H1 (cell line): ENCODE data around the gene SKIL. TPM values are rescaled to one million over a fixed set of nuclear protein-coding genes. Genes with fewer than 3 reads are reported as not detected.

Experiments
- CTCF ChIA-PET: fragments of 300-600 bp; sonication (Branson Sonifier 250); formaldehyde crosslinking; loops from one replicate; lab custom pipeline; 2021; ENCODE audit not compliant: partially characterized antibody; lab: Charles Lee
- POLR2A ChIA-PET: fragments of 300-600 bp; sonication (Branson Sonifier 250); formaldehyde crosslinking; loops from one replicate; lab custom pipeline; 2021; ENCODE audit warnings: inconsistent platforms; ENCODE audit not compliant: partially characterized antibody; lab: Charles Lee
- DNase-seq, 2 experiments: peaks; one replicate each; pipeline versions ENCODE4 v3.0.0 to v3.0.0-alpha.2; 2010 to 2022; ENCODE audit warnings: low spot score in 2 of 2, low read depth in 1 of 2, mixed read lengths in 1 of 2
- FAIRE-seq: peaks from 2 replicates; lab custom pipeline; 2011; peaks lifted over from hg19 to GRCh38; lab: Jason Lieb, UNC
- H2AFZ ChIP-seq: 2 replicates; pipeline ENCODE4 v1.8.1; 2012; ENCODE audit warnings: low read length, inconsistent platforms
- H2AK5ac ChIP-seq: 2 replicates; pipeline ENCODE4 v1.6.1; 2013; ENCODE audit warnings: low read depth, low read length
- H2BK120ac ChIP-seq: replicated peaks from 2 replicates; pipeline ENCODE3; 2013; ENCODE audit warnings: low read depth, low read length, inconsistent platforms
- H2BK12ac ChIP-seq: 2 replicates; pipeline ENCODE4 v1.6.1; 2013; ENCODE audit warnings: low read depth, low read length
- H2BK15ac ChIP-seq: 2 replicates; pipeline ENCODE4 v1.6.1; 2013; ENCODE audit warnings: low read length
- H2BK20ac ChIP-seq: 2 replicates; pipeline ENCODE4 v1.6.1; 2013; ENCODE audit warnings: low read length
- H2BK5ac ChIP-seq: 2 replicates; pipeline ENCODE4 v1.6.1; 2013; ENCODE audit warnings: low read depth, low read length
- H3K14ac ChIP-seq: 2 replicates; pipeline ENCODE4 v1.6.1; 2013; ENCODE audit warnings: inconsistent platforms; ENCODE audit not compliant: insufficient read length
- H3K18ac ChIP-seq: 2 replicates; pipeline ENCODE4 v1.6.1; 2013; ENCODE audit warnings: low read length; ENCODE audit errors: extremely low read depth
- H3K23ac ChIP-seq: 2 replicates; pipeline ENCODE4 v1.6.1; 2013; ENCODE audit warnings: inconsistent platforms; ENCODE audit not compliant: insufficient read length
- H3K23me2 ChIP-seq: 2 replicates; pipeline ENCODE4 v1.6.1; 2013; ENCODE audit warnings: low read depth, low read length
- H3K27ac ChIP-seq: 2 replicates; pipeline ENCODE4 v1.6.1; 2011; ENCODE audit warnings: low read depth, low read length, inconsistent platforms
- H3K27me3 ChIP-seq, 4 experiments: replicated peaks in 1 of 4; 1 replicate in 1 of 4; 2 replicates in 3 of 4; pipeline versions ENCODE4 v1.6.1 to v1.8.1; 2011 to 2013; ENCODE audit warnings: low read length in 3 of 4, mild to moderate bottlenecking in 3 of 4, inconsistent platforms in 2 of 4, mixed read lengths in 2 of 4, moderate library complexity in 1 of 4; ENCODE audit not compliant: control insufficient read depth in 3 of 4, insufficient read depth in 3 of 4; ENCODE audit errors: extremely low read depth in 1 of 4
- H3K36me3 ChIP-seq, 4 experiments: 2 replicates each; pipeline versions ENCODE4 v1.6.1 to v1.8.1; 2011 to 2013; ENCODE audit warnings: mild to moderate bottlenecking in 4 of 4, low read length in 3 of 4, moderate library complexity in 2 of 4, control low read depth in 1 of 4, inconsistent platforms in 1 of 4; ENCODE audit not compliant: insufficient read depth in 4 of 4, control insufficient read depth in 2 of 4
- H3K4ac ChIP-seq: replicated peaks from 2 replicates; pipeline ENCODE3; 2013; ENCODE audit warnings: low read length, low read depth, mixed read lengths, inconsistent platforms; ENCODE audit not compliant: insufficient read length
- H3K4me1 ChIP-seq, 4 experiments: replicated peaks in 1 of 4; 1 replicate in 1 of 4; 2 replicates in 3 of 4; pipeline versions ENCODE4 v1.6.1 to v1.8.1; 2011 to 2013; ENCODE audit warnings: low read length in 3 of 4, inconsistent platforms in 2 of 4, mixed read lengths in 1 of 4; ENCODE audit not compliant: insufficient read depth in 4 of 4, control insufficient read depth in 3 of 4
- H3K4me2 ChIP-seq, 2 experiments: 2 replicates each; pipeline versions ENCODE4 v1.6.1 to v1.8.1; 2011 to 2013; ENCODE audit warnings: low read depth in 2 of 2, low read length in 2 of 2, control low read depth in 1 of 2, inconsistent platforms in 1 of 2, mild to moderate bottlenecking in 1 of 2; ENCODE audit not compliant: insufficient read depth in 1 of 2
- H3K4me3 ChIP-seq, 4 experiments: fragments of 200-600, 300-600 bp in 1 of 4; sonication (generic), shearing (Covaris generic), sonication (Bioruptor Twin) in 1 of 4; 2 replicates each; pipeline versions ENCODE4 v1.5.1 to v1.8.1; 2011 to 2016; ENCODE audit warnings: low read length in 4 of 4, low read depth in 3 of 4, control low read depth in 2 of 4, inconsistent platforms in 2 of 4, mild to moderate bottlenecking in 2 of 4, mixed read lengths in 1 of 4, moderate library complexity in 1 of 4; ENCODE audit not compliant: insufficient read depth in 2 of 4; ENCODE audit errors: extremely low read depth in 1 of 4
- H3K56ac ChIP-seq: replicated peaks from 2 replicates; pipeline ENCODE3; 2013; ENCODE audit warnings: low read depth, mild to moderate bottlenecking, mixed read lengths, low read length, inconsistent platforms; ENCODE audit not compliant: insufficient read length
- H3K79me1 ChIP-seq: 2 replicates; pipeline ENCODE4 v1.6.1; 2013; ENCODE audit warnings: low read depth, low read length, control low read depth
- H3K79me2 ChIP-seq, 2 experiments: 2 replicates each; pipeline versions ENCODE4 v1.6.1 to v1.8.1; 2012 to 2013; ENCODE audit warnings: low read length in 2 of 2, mild to moderate bottlenecking in 2 of 2, inconsistent platforms in 1 of 2; ENCODE audit not compliant: insufficient read depth in 2 of 2, control insufficient read depth in 1 of 2
- H3K9ac ChIP-seq, 4 experiments: replicated peaks in 1 of 4; 1 replicate in 1 of 4; 2 replicates in 3 of 4; pipeline versions ENCODE4 v1.6.1 to v1.8.1; 2011 to 2013; ENCODE audit warnings: low read depth in 3 of 4, low read length in 3 of 4, control low read depth in 2 of 4, mild to moderate bottlenecking in 2 of 4, moderate library complexity in 2 of 4, inconsistent platforms in 1 of 4; ENCODE audit errors: extremely low read depth in 1 of 4
- H3K9me3 ChIP-seq, 2 experiments: 2 replicates each; pipeline versions ENCODE4 v1.6.1 to v1.8.1; 2012 to 2013; ENCODE audit warnings: mild to moderate bottlenecking in 2 of 2, moderate library complexity in 2 of 2, control low read depth in 1 of 2, inconsistent platforms in 1 of 2, low read depth in 1 of 2, low read length in 1 of 2, mixed read lengths in 1 of 2; ENCODE audit not compliant: insufficient read depth in 2 of 2
- H4K20me1 ChIP-seq, 2 experiments: replicated peaks in 1 of 2; 2 replicates each; pipeline versions ENCODE3 to v1.8.1; 2011 to 2013; ENCODE audit warnings: inconsistent platforms in 2 of 2, low read length in 2 of 2, mild to moderate bottlenecking in 1 of 2; ENCODE audit not compliant: insufficient read depth in 2 of 2, control insufficient read depth in 1 of 2
- H4K5ac ChIP-seq: 2 replicates; pipeline ENCODE4 v1.6.1; 2013; ENCODE audit warnings: low read length, low read depth, mixed read lengths, inconsistent platforms; ENCODE audit not compliant: insufficient read length
- H4K8ac ChIP-seq: 2 replicates; pipeline ENCODE4 v1.8.0; 2013; ENCODE audit warnings: mild to moderate bottlenecking, moderate library complexity, low read length, inconsistent platforms; ENCODE audit not compliant: insufficient read depth; ENCODE audit errors: extremely low read depth
- H4K91ac ChIP-seq: replicated peaks from 2 replicates; pipeline ENCODE3; 2013; ENCODE audit warnings: low read length, mixed read lengths, inconsistent platforms; ENCODE audit not compliant: insufficient read length
- BACH1 ChIP-seq: IDR thresholded peaks from 2 replicates; pipeline ENCODE4 v1.6.1; 2012; ENCODE audit warnings: low read length, improper control_type of control experiment
- BRCA1 ChIP-seq: IDR thresholded peaks from 2 replicates; pipeline ENCODE4 v1.6.1; 2012; ENCODE audit warnings: low read depth, low read length, improper control_type of control experiment
- JUND ChIP-seq: IDR thresholded peaks from 2 replicates; pipeline ENCODE4 v1.6.1; 2011; ENCODE audit warnings: mild to moderate bottlenecking, improper control_type of control experiment, low read length
- PHF8 ChIP-seq: fragments of 200-600 bp; sonication (generic); conservative IDR thresholded peaks from 2 replicates; pipeline ENCODE4 v1.7.1; 2012; ENCODE audit warnings: low read depth, mild to moderate bottlenecking, inconsistent platforms, low read length, moderate library complexity
- POLR2A ChIP-seq, 2 experiments: IDR thresholded peaks; 1 replicate in 1 of 2; 2 replicates in 1 of 2; pipeline ENCODE4 v1.6.1; 2011; ENCODE audit warnings: low read depth in 2 of 2, low read length in 2 of 2, mild to moderate bottlenecking in 2 of 2; ENCODE audit errors: control extremely low read depth in 1 of 2
- POU5F1 ChIP-seq: IDR thresholded peaks from 2 replicates; pipeline ENCODE4 v1.6.1; 2011; ENCODE audit warnings: low read depth, mild to moderate bottlenecking, low read length, moderate library complexity
- SAP30 ChIP-seq: fragments of 300-600 bp; sonication (generic); IDR thresholded peaks from 2 replicates; pipeline ENCODE4 v1.7.1; 2012; ENCODE audit warnings: low read length, moderate library complexity, mild to moderate bottlenecking, inconsistent platforms; ENCODE audit not compliant: insufficient read depth, insufficient replicate concordance
- SP1 ChIP-seq: IDR thresholded peaks from 2 replicates; pipeline ENCODE4 v1.6.1; 2011; ENCODE audit warnings: low read depth, low read length
- TBP ChIP-seq: IDR thresholded peaks from 2 replicates; pipeline ENCODE4 v1.6.1; 2011; ENCODE audit warnings: low read depth, low read length, improper control_type of control experiment
- USF2 ChIP-seq: IDR thresholded peaks from 2 replicates; pipeline ENCODE4 v1.6.1; 2011; ENCODE audit warnings: low read length, improper control_type of control experiment
- WGBS, 2 experiments: shearing (Covaris generic) in 1 of 2; methylation state at CpG; one replicate each; pipeline versions ENCODE4 v1.1.6 to v1.1.7; 2013 to 2015; ENCODE audit warnings: low lambda C conversion rate in 2 of 2, mixed read lengths in 2 of 2, inconsistent platforms in 1 of 2, low coverage in 1 of 2, missing lambda C conversion rate in 1 of 2; ENCODE audit not compliant: insufficient replicate concordance in 2 of 2, insufficient coverage in 1 of 2, insufficient read length in 1 of 2; ENCODE audit errors: extremely low coverage in 1 of 2, missing lambda C conversion rate in 1 of 2; 5-methylcytosine and 5-hydroxymethylcytosine counted together
- polyA plus RNA-seq, 7 experiments: library from polyadenylated mRNA; depleted of rRNA in 3 of 7; stranded (reverse) in 5 of 7; unstranded in 2 of 7; fragments of >200 nt in 5 of 7; fragments of 200-250 nt in 2 of 7; gene quantifications; 1 replicate in 5 of 7; 2 replicates in 1 of 7; 4 replicates in 1 of 7; pipeline versions ENCODE4 v1.2.1 to v1.2.3, GENCODE V29; 2011 to 2013; ENCODE audit warnings: missing spikeins in 2 of 7, mixed read lengths in 2 of 7
- total RNA-seq: library from RNA; stranded (reverse); fragmentation: NEBNext Ultra II Directional; extraction: Animal tissue kit (Norgen Biotek cat#: 25700); gene quantifications from 2 replicates; pipeline ENCODE4 v1.2.1, GENCODE V29; 2021

SKIL gene
- total and polyA plus RNA-seq, 2 of the 8 experiments (the other 6 are each of a cell fraction or from before 2014, with no cell fraction given), result 13.2 to 277 TPM

GRCh38 chr3:170352936-170353335 is 4.6 kb upstream of the SKIL start:
- Histone ChIP-seq H3K9me3 (no peaks in the 10 kb centered on the region), H2BK12ac (no peak overlapping the region), H3K56ac (no peak overlapping the region), H4K8ac (no peak overlapping the region), H3K14ac (no peak overlapping the region), H3K36me3 (no peaks in the 10 kb centered on the region), H3K79me2 (no peaks in the 10 kb centered on the region), H4K91ac (peak overlapping the region; percentile 22), H2BK5ac (no peak overlapping the region), H3K79me1 (no peaks in the 10 kb centered on the region), H3K27me3 (no peaks in the 10 kb centered on the region)
- DNase-seq, result no peak
- 84% methylated on average over 7 of the region's 7 CpGs; no CpG with 5 or more reads in 1 of the 2 experiments for WGBS, 2 experiments
- POLR2A ChIA-PET, result interaction anchor here (1.1 kb wide), 1 partner anchor 10 kb away, joined by 3 read pairs; no protein-coding TSS in a partner anchor
- TF ChIP-seq POLR2A (IDR thresholded peaks at IDR 0.05; ENCODE audit: control extremely low read depth in 1 of 2, low read depth in 2 of 2, low read length in 2 of 2) (no peak), JUND (no peak), SP1 (no peak), TBP (no peak), USF2 (no peak), SAP30 (no peak), BRCA1 (no peak), PHF8 (no peak), BACH1 (no peak), POU5F1 (no peak)
- TF ChIP-seq, all 59 proteins: peak for 0
- H3K4ac ChIP-seq, result no peak overlapping the region
- no peak for FAIRE-seq
- H3K4me1 ChIP-seq, result peaks cover 0 to 13% (median 6%) of the 10 kb centered on the region in 4 experiments; a peak in 3 of 7 replicates
- no peak overlapping the region for H3K4me2 ChIP-seq
- H3K23ac ChIP-seq, result no peak overlapping the region
- no peak overlapping the region for H4K5ac ChIP-seq
- H3K27ac ChIP-seq, result no peak overlapping the region
- H2AK5ac ChIP-seq, result no peak overlapping the region
- H3K9ac ChIP-seq, result no peak overlapping the region
- peaks cover 3% of the 10 kb centered on the region; the same call in 1 of the 2 replicates for H3K23me2 ChIP-seq
- no peak overlapping the region for H3K4me3 ChIP-seq
- peak overlapping the region; percentile 75 for H2BK120ac ChIP-seq
- H4K20me1 ChIP-seq, result no peaks in the 10 kb centered on the region
- no peak overlapping the region for H2AFZ ChIP-seq
- no peak overlapping the region for H3K18ac ChIP-seq
- no peak overlapping the region for H2BK15ac ChIP-seq
- no peak overlapping the region; the same call in 1 of the 2 replicates for H2BK20ac ChIP-seq
- CTCF ChIA-PET, result interaction anchor here (1.2 to 1.6 kb wide), 5 partner anchors 14 to 457 kb away, joined by 3 to 6 read pairs (median 4); no protein-coding TSS in a partner anchor
